ENCODE data around the gene IL15.

Gene IL15

DNA sequence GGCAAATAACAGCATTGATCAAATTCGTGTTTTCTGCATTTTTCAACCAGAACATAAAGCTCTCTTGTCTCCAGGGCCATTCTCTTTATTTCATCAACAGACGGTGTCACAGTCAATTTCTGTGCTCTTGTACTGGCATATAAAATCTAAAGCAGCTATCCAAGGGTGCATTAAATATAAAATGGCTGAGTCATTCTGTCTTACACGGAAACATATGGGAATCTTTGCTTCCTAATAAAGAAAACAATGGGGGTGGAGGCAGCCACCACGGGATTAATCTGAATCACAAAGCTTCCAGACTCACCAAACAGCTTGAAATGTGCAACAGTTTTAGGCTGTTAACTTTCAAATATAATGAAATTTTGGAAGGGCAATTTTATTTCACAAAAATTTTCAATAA, 132.6 kb downstream of the IL15 start:
- no peak for DNase-seq (ENCODE audit: insufficient read length, low spot score)
- FAIRE-seq: no peak

GRCh38 chr4:141771889-141772830, 135.8 kb downstream of the IL15 start:
- no peak for DNase-seq (ENCODE audit: insufficient read length, low spot score)
- TF ChIP-seq, protein P1, sequence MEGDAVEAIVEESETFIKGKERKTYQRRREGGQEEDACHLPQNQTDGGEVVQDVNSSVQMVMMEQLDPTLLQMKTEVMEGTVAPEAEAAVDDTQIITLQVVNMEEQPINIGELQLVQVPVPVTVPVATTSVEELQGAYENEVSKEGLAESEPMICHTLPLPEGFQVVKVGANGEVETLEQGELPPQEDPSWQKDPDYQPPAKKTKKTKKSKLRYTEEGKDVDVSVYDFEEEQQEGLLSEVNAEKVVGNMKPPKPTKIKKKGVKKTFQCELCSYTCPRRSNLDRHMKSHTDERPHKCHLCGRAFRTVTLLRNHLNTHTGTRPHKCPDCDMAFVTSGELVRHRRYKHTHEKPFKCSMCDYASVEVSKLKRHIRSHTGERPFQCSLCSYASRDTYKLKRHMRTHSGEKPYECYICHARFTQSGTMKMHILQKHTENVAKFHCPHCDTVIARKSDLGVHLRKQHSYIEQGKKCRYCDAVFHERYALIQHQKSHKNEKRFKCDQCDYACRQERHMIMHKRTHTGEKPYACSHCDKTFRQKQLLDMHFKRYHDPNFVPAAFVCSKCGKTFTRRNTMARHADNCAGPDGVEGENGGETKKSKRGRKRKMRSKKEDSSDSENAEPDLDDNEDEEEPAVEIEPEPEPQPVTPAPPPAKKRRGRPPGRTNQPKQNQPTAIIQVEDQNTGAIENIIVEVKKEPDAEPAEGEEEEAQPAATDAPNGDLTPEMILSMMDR (IDR thresholded peaks at IDR 0.05; ENCODE audit: insufficient read depth, missing control alignments): no peak
- FAIRE-seq: no peak

More for the DNA sequence above, 132.6 kb downstream of the IL15 start:
- TF ChIP-seq, protein P1 (IDR thresholded peaks at IDR 0.05; ENCODE audit: insufficient read depth, missing control alignments): no peak

- TF ChIP-seq, protein P1 (IDR thresholded peaks at IDR 0.05; ENCODE audit: insufficient read depth, missing control alignments): no peak
- no peak for DNase-seq (ENCODE audit: insufficient read length, low spot score)
- no peak for FAIRE-seq
Observed at GRCh38 chr4:141772838-141773237, 136.5 kb downstream of the IL15 start.

- FAIRE-seq: no peak
- TF ChIP-seq, protein P1 (IDR thresholded peaks at IDR 0.05; ENCODE audit: insufficient read depth, missing control alignments): no peak
- no peak for DNase-seq (ENCODE audit: insufficient read length, low spot score)
Observed at GRCh38 chr4:141782205-141782604, 145.8 kb downstream of the IL15 start.
